Myocyte (in vitro differentiated cells): ENCODE data around the gene PTGIS. TPM values are rescaled to one million over a fixed set of nuclear protein-coding genes. Genes with fewer than 3 reads are reported as not detected.
A peak's percentile ranks its signal among the peaks of the same experiment; 100 is the strongest.
"Not testable (repeated sequence)": the region's sequence is repeated elsewhere in the genome, so short reads cannot be mapped to it uniquely, and the experiment has no call there.

ENCODE experiments used
- DNase-seq: peaks from one replicate; pipeline ENCODE4 v3.0.0-alpha.2; 2012; ENCODE audit warnings: low read depth
- polyA plus RNA-seq: library from polyadenylated mRNA; unstranded; fragments of >200 nt; gene quantifications from one replicate; pipeline ENCODE4 v1.2.1, GENCODE V29; 2012; ENCODE audit warnings: missing spikeins
- total RNA-seq: library from RNA; depleted of rRNA; stranded (reverse); fragments of >200 nt; gene quantifications from 2 replicates; pipeline ENCODE4 v1.2.3, GENCODE V29; 2014

Gene PTGIS
- total RNA-seq = 1.2 and 1.5 TPM in 2 replicates
- 4.2 TPM for polyA plus RNA-seq

- DNase-seq = no peak
Measured at GRCh38 chr20:49567421-49568277, at the start of gene PTGIS. Gene PTGIS, minus strand, starts transcription at chr20:49568137. Its CDS starts 21 bp downstream, at chr20:49568116.

GRCh38 chr20:49617394-49617793, 49.5 kb upstream of the PTGIS start:
- not testable (repeated sequence) for DNase-seq

DNA sequence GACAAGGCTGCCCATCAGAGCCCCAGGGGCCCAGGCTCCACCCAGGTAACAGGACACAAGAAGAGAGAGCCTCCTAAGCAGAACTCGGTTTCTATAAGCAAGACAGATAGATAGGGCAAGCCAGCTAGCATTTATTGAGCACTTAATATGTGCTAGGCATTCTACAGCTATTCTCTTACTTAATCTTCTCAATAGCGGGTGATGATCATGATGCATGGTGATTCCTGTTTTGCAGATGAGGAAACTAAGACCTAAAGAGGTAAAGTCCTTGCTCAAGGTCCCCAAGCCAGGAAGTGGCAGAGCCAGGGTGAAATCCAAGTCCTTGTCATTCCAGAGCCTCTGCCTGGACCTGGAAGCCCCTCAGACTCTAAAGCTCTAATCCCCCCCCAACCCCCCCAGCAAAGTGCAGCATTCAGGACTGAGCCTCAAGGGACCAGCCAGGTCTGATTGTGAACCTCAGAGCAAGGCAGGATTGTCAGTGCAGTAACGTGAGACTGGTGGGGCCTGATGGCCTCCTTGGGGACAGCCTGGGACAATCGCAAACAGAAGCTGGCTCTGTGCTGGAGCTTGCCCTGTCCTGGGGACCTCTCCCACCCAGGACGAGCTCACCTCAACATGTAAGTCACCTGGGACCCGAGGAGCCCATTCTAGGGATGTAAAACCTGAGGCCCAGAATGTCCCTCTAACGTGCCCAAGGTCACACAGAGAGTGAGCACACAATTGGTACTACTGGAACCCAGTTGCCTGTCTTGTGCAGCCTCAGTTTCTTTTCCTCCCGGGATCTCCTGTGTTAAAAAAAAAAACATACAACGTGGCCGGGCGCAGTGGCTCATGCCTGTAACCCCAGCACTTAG, 48.4 kb upstream of the PTGIS start:
- no peak for DNase-seq

- DNase-seq = peak; percentile 94
Measured at GRCh38 chr20:49615401-49616153, 47.6 kb upstream of the PTGIS start.

DNA sequence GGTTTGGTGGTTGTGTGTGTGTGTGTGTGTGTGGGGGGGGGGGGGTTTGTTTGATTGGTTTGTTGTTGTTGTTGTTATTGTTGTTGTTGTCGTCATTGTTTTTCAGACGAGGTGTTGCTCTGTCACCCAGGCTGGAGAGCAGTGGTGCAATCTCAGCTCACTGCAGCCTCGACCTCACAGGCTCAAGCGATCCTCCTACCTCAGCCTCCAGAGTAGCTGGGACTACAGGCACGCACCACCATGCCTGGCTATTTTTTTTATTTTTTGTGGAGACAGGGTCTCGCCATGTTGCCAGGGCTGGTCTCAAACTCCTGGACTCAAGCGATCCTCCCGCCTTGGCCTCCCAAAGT, 47.1 kb upstream of the PTGIS start:
- DNase-seq = not testable (repeated sequence)

DNA sequence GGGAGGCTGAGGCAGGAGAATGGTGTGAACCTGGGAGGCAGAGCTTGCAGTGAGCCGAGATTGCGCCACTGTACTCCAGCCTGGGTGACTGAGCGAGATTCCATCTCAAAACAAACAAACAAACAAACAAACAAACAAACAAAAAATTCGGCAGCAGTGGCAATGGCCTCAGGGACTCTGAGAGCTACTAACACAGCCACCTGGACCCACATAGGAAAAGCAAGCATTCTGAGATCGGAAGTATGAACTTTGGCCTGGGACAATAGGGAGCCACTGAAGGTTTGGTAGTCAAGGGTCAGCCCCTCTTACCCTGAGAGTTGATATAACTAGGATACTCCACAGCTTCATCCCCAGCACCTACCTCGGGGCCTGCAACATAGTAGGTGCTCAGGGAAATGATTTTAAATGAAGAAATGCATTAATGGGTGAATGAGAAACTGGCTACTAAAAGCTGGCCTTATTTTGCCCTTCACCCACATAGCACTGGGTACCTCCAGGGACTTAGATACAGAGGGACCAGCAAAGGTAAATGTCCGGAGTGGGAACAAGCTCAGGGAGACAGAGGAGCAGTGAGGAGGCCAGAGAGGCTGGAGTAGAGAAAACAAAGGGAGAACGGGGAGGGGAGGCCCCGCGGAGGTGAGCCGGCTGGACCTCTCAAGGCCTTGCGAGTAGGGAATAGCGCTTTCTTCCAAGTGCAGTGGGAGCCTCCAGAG, 46.6 kb upstream of the PTGIS start:
- no peak for DNase-seq

DNA sequence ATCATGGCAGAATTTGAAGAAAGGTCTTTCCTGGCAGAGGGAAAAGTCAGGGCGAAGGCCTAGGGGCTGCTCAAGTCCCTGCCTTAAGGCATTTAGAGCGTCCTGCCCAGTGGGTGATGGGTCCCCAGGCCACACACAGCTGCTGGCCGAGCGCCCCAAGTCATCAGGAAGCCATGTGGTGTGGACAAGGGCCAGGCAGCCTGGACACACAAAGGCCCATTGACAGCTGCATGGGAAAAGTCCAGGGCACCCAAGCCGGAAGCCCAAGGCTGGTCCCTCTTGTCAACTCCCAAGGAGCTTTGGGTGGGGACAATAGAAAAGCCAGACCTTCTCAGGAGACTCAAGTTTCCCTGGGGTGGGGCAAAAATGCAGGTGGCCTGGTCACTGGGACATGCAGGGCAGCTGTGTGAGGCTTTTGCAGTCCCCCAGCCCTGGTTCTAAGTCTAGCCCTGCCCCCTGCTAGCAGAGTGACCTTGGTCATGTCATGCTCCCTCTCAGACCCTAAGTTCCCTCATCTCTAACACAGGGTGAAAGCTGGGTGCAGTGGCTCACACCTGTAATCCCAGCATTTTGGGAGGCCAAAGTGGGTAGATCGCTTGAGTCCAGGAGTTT, 44.3 kb upstream of the PTGIS start:
- peak; percentile 97 for DNase-seq

GRCh38 chr20:49611539-49612126, 43.7 kb upstream of the PTGIS start:
- not testable (repeated sequence) for DNase-seq

- peak; percentile 75 for DNase-seq
Measured at GRCh38 chr20:49610691-49611538, 43.0 kb upstream of the PTGIS start.

- DNase-seq = no peak
Measured at GRCh38 chr20:49608752-49609670, 41.1 kb upstream of the PTGIS start.

- DNase-seq = no peak
Measured at GRCh38 chr20:49607568-49607967, 39.6 kb upstream of the PTGIS start.

DNA sequence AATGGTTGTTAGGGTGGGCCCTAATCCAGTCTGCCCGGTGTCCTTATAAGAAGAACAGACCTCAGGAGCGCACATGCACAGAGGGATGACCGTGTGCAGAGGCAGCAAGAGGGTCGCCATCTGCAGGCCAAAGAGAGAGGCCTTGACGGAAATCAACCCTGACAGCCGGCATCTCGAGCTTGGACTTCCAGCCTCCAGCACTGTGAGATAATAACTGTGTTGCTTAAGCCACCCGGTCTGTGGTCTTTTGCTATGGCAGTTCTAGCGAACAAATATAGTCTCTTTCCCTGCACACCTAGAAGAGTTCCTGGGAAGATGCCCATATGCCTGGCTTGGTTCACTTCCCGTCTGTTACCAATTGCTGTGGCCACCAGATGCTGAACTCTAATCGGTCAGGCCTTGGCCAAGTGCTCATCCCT, 35.3 kb upstream of the PTGIS start:
- no peak for DNase-seq

- DNase-seq = no peak
Measured at GRCh38 chr20:49602345-49603208, 34.6 kb upstream of the PTGIS start.

GRCh38 chr20:49601153-49601924, 33.4 kb upstream of the PTGIS start:
- no peak for DNase-seq

DNA sequence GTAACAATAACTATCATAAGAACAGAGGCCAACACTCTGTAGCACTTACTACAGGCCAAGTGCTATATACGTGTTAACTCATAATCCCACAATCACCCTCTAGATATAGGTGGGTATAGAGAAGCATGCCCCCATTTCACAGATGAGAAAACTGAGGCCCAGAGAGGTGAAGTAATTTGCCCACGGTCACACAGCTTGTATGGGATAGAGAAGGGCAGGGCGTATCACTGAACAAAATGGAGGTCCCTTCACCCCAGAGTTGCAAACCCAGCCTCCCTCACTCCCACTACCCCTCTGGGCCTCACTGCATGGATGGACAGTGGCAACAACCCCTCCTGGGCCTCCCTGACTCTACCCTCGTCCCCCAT, 31.8 kb upstream of the PTGIS start:
- DNase-seq = no peak

DNA sequence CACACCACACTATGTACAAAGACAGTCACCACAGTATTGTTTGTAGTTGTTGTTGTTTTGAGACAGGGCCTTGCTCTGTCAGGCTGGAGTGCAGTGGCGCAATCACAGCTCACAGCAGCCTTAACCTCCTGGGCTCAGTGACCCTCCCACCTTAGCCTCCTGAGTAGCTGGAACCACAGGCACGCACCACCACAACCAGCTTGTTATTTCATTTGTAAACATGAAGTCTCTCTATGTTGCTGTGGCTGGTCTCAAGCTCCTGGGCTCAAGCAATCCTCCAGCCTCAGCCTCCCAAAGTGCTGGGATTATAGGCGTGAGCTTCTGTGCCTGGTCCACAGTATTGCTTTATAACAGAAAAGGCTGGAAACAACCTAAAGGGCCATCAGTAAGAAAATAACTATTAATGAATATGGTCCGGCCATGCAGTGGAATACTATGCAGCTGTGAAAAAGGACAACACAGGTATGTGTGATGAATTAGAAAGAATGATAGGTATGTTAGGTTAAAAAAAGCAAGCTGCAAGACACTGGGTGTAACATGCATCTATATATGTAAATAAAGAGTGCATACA, 30.0 kb upstream of the PTGIS start:
- DNase-seq = no peak
